Keratinocyte (primary cell): ENCODE measurements around the gene LTBP2.

Experiments
- CTCF ChIP-seq, 3 experiments: IDR thresholded peaks in 1 of 3; conservative IDR thresholded peaks in 1 of 3; optimal IDR thresholded peaks in 1 of 3; 2 replicates in 2 of 3; 3 replicates in 1 of 3; pipeline versions ENCODE3 to v1.5.1; 2011; ENCODE audit warnings: low read length in 3 of 3, mild to moderate bottlenecking in 3 of 3, moderate library complexity in 2 of 3, control low read depth in 1 of 3, inconsistent platforms in 1 of 3; ENCODE audit not compliant: insufficient read depth in 2 of 3; ENCODE audit errors: extremely low read depth in 1 of 3
- EZH2 ChIP-seq: IDR thresholded peaks from one replicate; pipeline ENCODE4 v1.6.1; 2012; ENCODE audit warnings: inconsistent platforms, mild to moderate bottlenecking, low read length, moderate library complexity

GRCh38 chr14:74474376-74474775 is 137.7 kb downstream of the LTBP2 start:
- TF ChIP-seq CTCF (optimal IDR thresholded peaks at IDR 0.05 in 1 of 3, IDR thresholded peaks at IDR 0.05 in 1 of 3, conservative IDR thresholded peaks at IDR 0.05 in 1 of 3; ENCODE audit: extremely low read depth in 1 of 3, insufficient read depth in 2 of 3, low read length in 3 of 3) (no peak), EZH2 (no peak)
